ENCODE results near the gene DGKG.

DGKG gene

GRCh38 chr3:186178412-186178811 is 183.6 kb downstream of the DGKG start:
- H3K27ac Mint-ChIP-seq: no peak overlapping the region
- H3K4me1 Mint-ChIP-seq: peaks cover 15% of the 10 kb centered on the region
- no peak for DNase-seq (ENCODE audit: low spot score in 2 of 2)
- H3K4me3 Mint-ChIP-seq: no peak overlapping the region
- ATAC-seq: no peak
- no peaks in the 10 kb centered on the region for H3K36me3 Mint-ChIP-seq
- H3K9me3 Mint-ChIP-seq: no peaks in the 10 kb centered on the region

- Mint-ChIP-seq H3K4me1 (peaks cover 15% of the 10 kb centered on the region), H3K27ac (no peak overlapping the region), H3K9me3 (no peaks in the 10 kb centered on the region), H3K36me3 (no peaks in the 10 kb centered on the region), H3K4me3 (no peak overlapping the region)
- no peak for DNase-seq (ENCODE audit: low spot score in 2 of 2)
- no peak for ATAC-seq
Measured at GRCh38 chr3:186176373-186176990, 185.6 kb downstream of the DGKG start.

DNA sequence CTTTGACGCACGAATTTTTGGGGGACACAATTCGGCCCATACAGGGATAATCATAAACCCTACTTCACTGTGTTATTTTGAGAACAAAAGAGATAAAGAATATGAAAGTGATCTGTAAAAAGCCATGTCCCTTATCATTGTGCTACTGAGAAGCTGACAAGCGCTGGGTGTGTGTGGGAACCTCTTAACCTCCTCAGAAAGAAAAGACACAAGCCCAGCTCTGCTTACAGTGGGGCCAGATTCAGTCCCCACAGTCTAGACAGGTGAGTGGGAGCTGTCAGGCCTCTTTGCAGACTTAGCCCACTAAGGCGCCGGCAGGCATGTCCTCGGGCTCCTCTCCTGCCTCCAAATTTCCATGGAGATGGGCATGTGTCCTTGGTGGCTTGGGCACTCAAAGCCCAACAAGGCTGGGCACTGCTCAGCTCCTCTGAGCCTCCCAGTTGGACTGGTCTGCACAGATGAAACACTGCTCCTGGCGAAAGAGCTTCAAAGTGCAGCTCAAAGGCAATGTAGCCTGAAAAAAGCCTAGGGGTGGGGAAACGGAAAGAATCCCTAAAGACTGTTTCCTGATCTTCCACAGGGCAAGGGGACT is 188.7 kb downstream of the DGKG start:
- no peaks in the 10 kb centered on the region for H3K36me3 Mint-ChIP-seq
- DNase-seq (ENCODE audit: low spot score in 2 of 2): no peak
- H3K4me1 Mint-ChIP-seq: peaks cover 6% of the 10 kb centered on the region
- no peak overlapping the region for H3K27ac Mint-ChIP-seq
- no peak for ATAC-seq
- no peaks in the 10 kb centered on the region for H3K9me3 Mint-ChIP-seq
- no peak overlapping the region for H3K4me3 Mint-ChIP-seq

- no peak for ATAC-seq
- Mint-ChIP-seq H3K4me3 (no peak overlapping the region), H3K4me1 (peaks cover 6% of the 10 kb centered on the region), H3K36me3 (no peaks in the 10 kb centered on the region), H3K27ac (no peak overlapping the region), H3K9me3 (no peaks in the 10 kb centered on the region)
- no peak for DNase-seq (ENCODE audit: low spot score in 2 of 2)
Measured at GRCh38 chr3:186172353-186172752, 189.7 kb downstream of the DGKG start.

DNA sequence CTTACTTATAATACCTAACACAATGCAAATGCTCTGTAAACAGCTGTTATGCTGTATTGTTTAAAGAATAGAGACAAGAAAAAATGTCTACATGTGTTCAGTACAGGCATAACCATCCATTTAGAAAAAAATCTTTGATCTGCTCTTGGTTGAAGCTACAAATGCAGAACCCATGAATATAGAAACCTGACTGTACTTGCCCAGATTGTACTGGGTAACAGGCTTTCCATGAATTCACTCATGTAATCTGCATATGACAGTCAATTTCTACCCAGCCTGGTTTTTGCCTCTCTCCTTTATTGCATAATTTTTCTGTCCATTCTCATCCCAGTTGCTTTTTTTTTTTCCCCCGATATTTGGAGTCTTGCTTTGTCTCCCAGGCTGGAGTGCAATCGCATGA is 190.5 kb downstream of the DGKG start:
- no peaks in the 10 kb centered on the region for H3K9me3 Mint-ChIP-seq
- DNase-seq (ENCODE audit: low spot score in 2 of 2) (no peak), ATAC-seq (no peak)
- no peak overlapping the region for H3K4me3 Mint-ChIP-seq
- H3K4me1 Mint-ChIP-seq: peaks cover 6% of the 10 kb centered on the region
- H3K36me3 Mint-ChIP-seq: no peaks in the 10 kb centered on the region
- no peak overlapping the region for H3K27ac Mint-ChIP-seq

DNA sequence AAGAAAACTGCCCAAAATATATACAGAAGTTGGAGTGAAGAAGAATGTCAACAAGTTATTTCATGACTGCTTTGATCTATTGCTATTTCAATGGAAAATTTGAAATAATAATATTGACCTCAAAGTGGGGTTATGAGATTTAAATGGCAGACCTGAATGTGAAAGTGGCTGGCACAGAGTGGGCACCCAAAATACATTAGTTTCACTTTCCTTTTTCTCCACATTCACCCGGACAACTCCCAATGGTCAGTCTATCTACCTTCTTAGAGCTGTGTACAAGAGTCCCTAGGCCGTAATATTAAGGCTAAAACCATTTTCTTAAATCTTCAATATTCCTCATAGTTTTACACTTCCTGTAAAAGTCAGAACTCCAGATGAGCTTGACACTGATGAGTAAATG is 191.5 kb downstream of the DGKG start:
- Mint-ChIP-seq H3K4me3 (no peak overlapping the region), H3K4me1 (peaks cover 6% of the 10 kb centered on the region), H3K27ac (no peak overlapping the region), H3K9me3 (no peaks in the 10 kb centered on the region), H3K36me3 (no peaks in the 10 kb centered on the region)
- no peak for ATAC-seq
- DNase-seq (ENCODE audit: low spot score in 2 of 2): no peak

DNA sequence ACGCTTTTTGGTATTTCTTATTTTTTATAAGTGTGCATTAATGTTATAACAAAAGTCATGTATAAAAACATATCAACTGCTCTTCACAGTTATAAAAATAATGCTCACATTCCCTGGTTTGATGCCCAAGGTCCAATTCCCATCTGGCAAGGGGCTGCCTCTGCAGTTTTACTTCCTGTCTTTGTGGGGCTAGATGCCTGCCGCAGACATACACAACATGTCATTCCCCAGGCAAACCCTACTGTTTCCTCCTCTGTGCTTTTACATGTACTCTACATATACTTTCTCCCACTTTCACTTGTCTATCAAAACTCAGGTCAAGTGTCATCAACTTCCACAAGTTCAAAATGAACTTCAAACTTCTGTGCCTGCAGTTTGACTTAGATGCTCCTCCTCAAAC is 192.7 kb downstream of the DGKG start:
- DNase-seq (ENCODE audit: low spot score in 2 of 2): no peak

GRCh38 chr3:186168976-186169375 is 193.1 kb downstream of the DGKG start:
- H3K9me3 Mint-ChIP-seq: no peaks in the 10 kb centered on the region
- H3K36me3 Mint-ChIP-seq: no peaks in the 10 kb centered on the region
- ATAC-seq (no peak), DNase-seq (ENCODE audit: low spot score in 2 of 2) (no peak)
- no peak overlapping the region for H3K4me3 Mint-ChIP-seq
- H3K4me1 Mint-ChIP-seq: peaks cover 6% of the 10 kb centered on the region
- no peak overlapping the region for H3K27ac Mint-ChIP-seq

More for the DNA sequence above, 192.7 kb downstream of the DGKG start:
- Mint-ChIP-seq H3K4me1 (peaks cover 6% of the 10 kb centered on the region), H3K4me3 (no peak overlapping the region), H3K9me3 (no peaks in the 10 kb centered on the region), H3K36me3 (no peaks in the 10 kb centered on the region), H3K27ac (no peak overlapping the region)
- no peak for ATAC-seq

DNA sequence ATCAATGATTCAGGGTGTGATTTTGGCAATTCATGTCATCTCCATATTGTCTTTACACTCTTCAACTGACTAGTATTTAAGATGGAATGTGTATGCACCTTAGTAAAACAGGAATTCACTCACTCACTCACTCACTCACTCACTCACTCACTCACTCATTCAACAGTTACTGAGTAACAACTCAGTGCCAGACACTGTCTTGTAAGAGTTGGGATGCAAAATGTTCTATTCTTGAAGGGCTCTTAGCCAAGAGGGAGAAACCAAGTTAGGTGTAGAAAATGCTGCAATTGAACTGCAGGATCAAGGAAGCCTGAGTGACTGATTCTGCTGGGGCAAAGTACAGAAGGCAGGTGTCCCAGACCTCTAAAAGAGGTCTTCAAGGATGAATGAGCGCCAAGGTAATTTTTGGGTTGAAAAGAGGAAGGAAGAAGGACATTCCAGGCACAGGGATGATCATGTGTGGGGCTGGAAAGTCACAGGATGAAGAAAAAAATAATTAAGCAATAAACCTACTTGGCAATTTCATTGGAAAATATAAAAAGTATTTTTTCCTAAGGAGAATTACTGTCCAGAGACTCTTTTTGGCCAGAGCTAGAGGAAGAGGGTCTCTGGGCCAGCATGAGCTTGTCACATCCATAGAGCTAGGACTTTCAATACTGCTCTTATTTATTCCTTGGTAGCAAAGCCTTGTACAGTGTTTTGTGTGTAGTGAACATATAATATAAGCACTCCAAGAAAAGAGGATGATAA is 194.2 kb downstream of the DGKG start:
- no peak overlapping the region for H3K27ac Mint-ChIP-seq
- DNase-seq (ENCODE audit: low spot score in 2 of 2): no peak
- no peak for ATAC-seq
- peaks cover 6% of the 10 kb centered on the region for H3K4me1 Mint-ChIP-seq
- H3K9me3 Mint-ChIP-seq: no peaks in the 10 kb centered on the region
- H3K36me3 Mint-ChIP-seq: no peaks in the 10 kb centered on the region
- no peak overlapping the region for H3K4me3 Mint-ChIP-seq

GRCh38 chr3:186166491-186167288 is 195.3 kb downstream of the DGKG start:
- DNase-seq (ENCODE audit: low spot score in 2 of 2): no peak
- Mint-ChIP-seq H3K36me3 (no peaks in the 10 kb centered on the region), H3K4me3 (no peak overlapping the region), H3K4me1 (peaks cover 6% of the 10 kb centered on the region), H3K9me3 (no peaks in the 10 kb centered on the region), H3K27ac (no peak overlapping the region)
- no peak for ATAC-seq

GRCh38 chr3:186166036-186166435 is 196.0 kb downstream of the DGKG start:
- H3K4me1 Mint-ChIP-seq: peaks cover 6% of the 10 kb centered on the region
- no peaks in the 10 kb centered on the region for H3K36me3 Mint-ChIP-seq
- H3K4me3 Mint-ChIP-seq: no peak overlapping the region
- ATAC-seq (no peak), DNase-seq (ENCODE audit: low spot score in 2 of 2) (no peak)
- no peak overlapping the region for H3K27ac Mint-ChIP-seq
- H3K9me3 Mint-ChIP-seq: no peaks in the 10 kb centered on the region

- H3K9me3 Mint-ChIP-seq: no peaks in the 10 kb centered on the region
Measured at GRCh38 chr3:186165331-186165730, 196.7 kb downstream of the DGKG start.

GRCh38 chr3:186164696-186165095 is 197.3 kb downstream of the DGKG start:
- no peak overlapping the region for H3K27ac Mint-ChIP-seq
- no peaks in the 10 kb centered on the region for H3K36me3 Mint-ChIP-seq
- peaks cover 3% of the 10 kb centered on the region for H3K4me1 Mint-ChIP-seq

More at GRCh38 chr3:186165331-186165730, 196.7 kb downstream of the DGKG start:
- Mint-ChIP-seq H3K4me3 (no peak overlapping the region), H3K4me1 (peaks cover 6% of the 10 kb centered on the region), H3K27ac (no peak overlapping the region), H3K36me3 (no peaks in the 10 kb centered on the region)
- no peak for DNase-seq (ENCODE audit: low spot score in 2 of 2)
- ATAC-seq: no peak

GRCh38 chr3:186162221-186162620 is 199.8 kb downstream of the DGKG start:
- H3K27ac Mint-ChIP-seq: no peak overlapping the region
- H3K9me3 Mint-ChIP-seq: no peaks in the 10 kb centered on the region
- no peak overlapping the region for H3K4me3 Mint-ChIP-seq
- DNase-seq (ENCODE audit: low spot score in 2 of 2): no peak
- no peaks in the 10 kb centered on the region for H3K4me1 Mint-ChIP-seq
- no peaks in the 10 kb centered on the region for H3K36me3 Mint-ChIP-seq
- no peak for ATAC-seq

More at GRCh38 chr3:186164696-186165095, 197.3 kb downstream of the DGKG start:
- H3K9me3 Mint-ChIP-seq: no peaks in the 10 kb centered on the region
- DNase-seq (ENCODE audit: low spot score in 2 of 2): no peak
- H3K4me3 Mint-ChIP-seq: no peak overlapping the region
- ATAC-seq: no peak

- Mint-ChIP-seq H3K4me1 (no peaks in the 10 kb centered on the region), H3K4me3 (no peak overlapping the region), H3K9me3 (no peaks in the 10 kb centered on the region), H3K36me3 (no peaks in the 10 kb centered on the region), H3K27ac (no peak overlapping the region)
- ATAC-seq (no peak), DNase-seq (ENCODE audit: low spot score in 2 of 2) (no peak)
Measured at GRCh38 chr3:186160691-186161243, 201.3 kb downstream of the DGKG start.
